ENCODE data around the gene DDIT4.
"Not testable (repeated sequence)": the region's sequence is repeated elsewhere in the genome, so short reads cannot be mapped to it uniquely, and the experiment has no call there.

Gene DDIT4

GRCh38 chr10:72285972-72286521, 12.3 kb downstream of the DDIT4 start:
- peak in 7 of 51 donors; percentile 12 to 47 (median 18) for DNase-seq

GRCh38 chr10:72291019-72291532, 17.4 kb downstream of the DDIT4 start:
- DNase-seq, result no peak

GRCh38 chr10:72292223-72292691, 18.5 kb downstream of the DDIT4 start:
- no peak for DNase-seq

DNA sequence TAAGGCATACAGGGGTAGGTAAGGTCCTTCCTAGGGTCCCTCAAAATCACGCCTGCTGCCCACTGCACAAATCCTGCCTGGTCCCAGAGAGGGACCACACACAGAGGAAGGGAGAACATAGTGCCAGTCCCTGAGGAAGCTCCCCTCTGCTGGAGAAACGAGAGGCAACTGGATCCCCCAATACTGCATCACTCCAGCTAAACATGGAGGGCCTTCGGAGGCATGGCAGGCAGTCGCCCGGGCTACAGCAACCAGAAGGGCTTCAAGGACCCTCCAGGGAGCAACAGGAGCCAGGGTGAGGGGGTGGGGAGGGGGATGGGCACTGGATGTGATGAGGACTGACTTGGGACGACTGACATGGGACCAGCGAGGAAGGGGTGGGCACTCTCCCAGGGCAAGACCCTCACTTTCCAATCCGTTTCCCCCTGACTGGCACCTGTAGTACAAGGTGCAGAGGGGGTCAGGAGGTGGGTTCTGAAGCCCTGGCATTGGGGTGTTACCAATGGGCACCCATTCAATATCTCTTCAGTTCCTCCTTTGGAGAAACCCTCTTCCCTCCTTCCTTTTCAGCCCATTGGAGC, 21.7 kb downstream of the DDIT4 start:
- no peak for DNase-seq

GRCh38 chr10:72296829-72297280, 23.1 kb downstream of the DDIT4 start:
- not testable (repeated sequence) for DNase-seq

DNA sequence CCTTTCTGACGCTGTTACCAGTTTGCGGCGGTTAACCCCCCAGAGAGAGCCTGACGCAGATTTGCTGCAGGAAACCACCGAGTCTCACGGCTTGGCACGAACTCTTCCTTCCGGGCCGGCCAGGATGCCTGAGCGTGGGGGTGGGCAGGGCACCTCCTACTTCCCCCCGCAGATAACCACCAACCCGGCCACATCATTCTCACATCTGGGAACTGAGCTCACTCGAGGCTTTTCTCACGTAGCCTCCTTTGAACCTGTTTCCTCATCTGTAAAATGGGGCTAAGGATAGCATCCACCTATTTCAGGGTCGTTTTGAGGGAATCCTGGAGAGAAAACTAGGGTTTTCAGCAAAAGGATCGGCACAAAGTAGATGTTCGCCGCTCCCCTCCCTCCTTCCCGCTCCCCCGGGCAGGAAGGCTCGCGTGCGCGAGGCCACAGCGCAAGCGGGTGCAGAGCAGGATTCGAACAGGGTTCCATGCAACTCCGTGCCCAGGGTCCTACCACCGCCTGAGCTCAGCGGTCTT, 23.6 kb downstream of the DDIT4 start:
- DNase-seq, result peak in 27 of 51 donors; percentile 11 to 73 (median 44)

GRCh38 chr10:72297805-72298591, 24.3 kb downstream of the DDIT4 start:
- DNase-seq, result peak; percentile 53 to 99 (median 95)

DNA sequence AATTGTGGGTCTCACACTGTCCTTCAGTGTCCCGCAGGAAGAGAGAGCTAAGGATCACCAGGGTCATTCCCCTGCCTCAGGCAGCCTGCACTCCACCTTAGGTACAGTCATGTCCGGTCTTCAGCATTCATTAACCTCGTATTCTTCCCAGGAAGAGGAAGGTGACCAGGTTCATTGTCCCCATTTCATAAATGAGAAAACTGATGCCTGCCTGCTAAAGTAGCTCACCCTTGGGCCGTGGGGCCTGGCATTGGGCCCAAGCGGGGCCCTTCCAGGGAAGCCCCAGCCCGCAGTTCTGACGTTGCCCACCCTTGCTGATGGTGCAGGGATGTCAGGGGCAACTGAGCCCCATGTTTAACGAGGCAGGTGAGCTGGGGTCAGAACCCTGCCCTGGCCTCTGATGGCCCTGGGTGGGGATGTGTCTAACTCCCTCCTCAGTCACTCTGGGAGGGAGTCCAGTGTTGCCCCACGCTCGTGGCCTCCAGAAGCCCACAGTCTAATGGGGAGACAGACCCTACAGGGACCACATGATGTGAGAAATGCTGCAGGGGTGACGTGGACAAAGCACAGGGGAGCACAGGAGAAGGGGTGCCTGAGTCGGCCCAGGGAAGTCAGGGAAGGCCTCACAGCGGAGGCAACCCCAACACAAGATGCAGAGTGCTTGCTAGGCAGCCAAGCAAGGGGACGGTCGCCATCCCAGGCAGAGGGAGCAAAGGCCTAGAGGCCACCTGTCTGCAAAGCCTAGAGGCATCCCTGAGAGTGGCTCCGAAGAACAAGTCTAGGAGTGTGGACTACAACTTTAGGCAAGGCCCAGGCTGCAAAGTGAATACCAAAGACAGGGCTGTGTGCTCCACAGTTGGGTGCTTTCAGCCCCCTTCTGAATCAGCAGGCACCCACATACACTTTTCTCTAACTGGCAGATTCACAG, 25.1 kb downstream of the DDIT4 start:
- no peak for DNase-seq

DNA sequence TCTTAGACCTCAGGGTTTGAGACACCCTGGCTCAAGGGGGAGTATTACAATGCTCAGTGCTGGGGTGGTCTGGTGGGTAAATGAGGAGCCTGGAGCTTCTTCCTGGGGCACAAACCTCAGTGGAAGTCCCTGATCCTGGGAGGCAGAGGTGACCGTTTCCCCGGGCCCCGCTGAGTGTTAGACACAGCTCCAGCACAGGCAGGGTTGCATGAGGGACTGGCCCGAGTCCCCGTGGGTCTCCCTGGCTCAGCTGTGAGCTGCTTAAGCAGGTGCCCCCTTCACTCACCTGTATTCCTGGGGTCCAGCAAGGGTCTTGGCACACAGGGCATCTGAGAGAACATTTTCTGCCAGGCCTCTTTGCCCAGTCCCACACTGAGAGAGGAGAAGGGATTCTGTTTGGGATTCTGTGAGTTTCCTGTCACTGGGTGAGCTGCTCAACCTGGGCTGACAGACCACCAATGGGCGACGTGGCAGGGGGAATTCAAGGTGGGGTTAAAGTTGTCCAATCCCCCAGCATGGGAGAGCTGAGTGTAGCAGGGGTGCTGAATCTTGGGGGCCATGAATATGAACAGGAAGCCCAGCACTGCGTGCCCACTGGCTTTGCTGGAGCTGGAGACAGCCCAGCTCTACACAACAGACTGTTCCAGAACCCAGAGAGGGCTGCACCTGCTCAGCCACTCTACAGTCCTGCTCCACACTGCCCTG, 29.9 kb downstream of the DDIT4 start:
- DNase-seq, result no peak

DNA sequence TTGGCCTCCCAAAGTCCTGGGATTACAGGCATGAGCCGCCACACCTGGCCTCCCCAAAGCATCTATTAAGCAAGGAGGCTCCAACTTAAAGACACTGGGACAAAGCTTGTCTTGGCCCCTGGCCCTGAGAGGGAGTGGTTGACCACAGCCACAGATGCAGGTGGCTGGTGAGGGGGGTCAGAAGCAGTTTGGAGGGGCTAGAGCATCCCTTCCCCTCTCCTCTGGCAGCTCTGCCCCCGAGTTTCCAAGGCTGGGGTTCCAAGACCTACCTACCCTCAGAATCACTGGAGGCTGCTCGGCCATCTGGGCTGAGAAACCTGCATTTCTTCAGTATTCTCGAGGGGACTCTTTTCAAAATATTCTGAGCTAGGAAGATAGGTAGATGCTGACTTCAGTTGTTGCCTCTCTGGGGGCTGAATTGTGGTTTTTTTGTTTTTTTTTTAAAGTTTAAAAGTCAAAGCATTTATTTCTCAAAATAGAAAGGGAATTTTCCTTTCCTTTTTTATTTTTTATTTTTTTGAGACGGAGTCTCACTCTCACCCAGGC, 32.6 kb downstream of the DDIT4 start:
- DNase-seq, result no peak

DNA sequence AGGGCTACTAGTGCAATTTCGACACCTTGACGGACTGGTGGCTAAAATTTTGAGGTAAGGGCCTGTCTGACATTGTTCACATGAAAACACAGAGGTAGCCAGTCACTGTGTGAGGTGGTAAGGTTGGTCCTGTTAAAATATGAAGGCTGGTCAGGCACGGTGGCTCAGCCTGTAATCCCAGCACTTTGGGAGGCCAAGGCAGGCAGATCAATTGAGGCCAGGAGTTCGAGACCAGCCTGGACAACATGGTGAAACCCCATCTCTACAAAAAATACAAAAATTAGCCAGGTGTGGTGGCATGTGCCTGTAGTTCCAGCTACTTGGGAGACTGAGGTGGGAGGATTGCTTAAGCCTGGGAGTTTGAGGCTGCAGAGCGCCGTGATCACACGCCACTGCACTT, 34.0 kb downstream of the DDIT4 start:
- DNase-seq, result not testable (repeated sequence)

- peak in 5 of 51 donors; percentile 12 to 27 (median 22) for DNase-seq
These were observed 34.7 kb downstream of the DDIT4 start for GRCh38 chr10:72308320-72308987.

GRCh38 chr10:72309290-72310240, 35.8 kb downstream of the DDIT4 start:
- DNase-seq, result peak in 25 of 51 donors; percentile 19 to 86 (median 54)

DNA sequence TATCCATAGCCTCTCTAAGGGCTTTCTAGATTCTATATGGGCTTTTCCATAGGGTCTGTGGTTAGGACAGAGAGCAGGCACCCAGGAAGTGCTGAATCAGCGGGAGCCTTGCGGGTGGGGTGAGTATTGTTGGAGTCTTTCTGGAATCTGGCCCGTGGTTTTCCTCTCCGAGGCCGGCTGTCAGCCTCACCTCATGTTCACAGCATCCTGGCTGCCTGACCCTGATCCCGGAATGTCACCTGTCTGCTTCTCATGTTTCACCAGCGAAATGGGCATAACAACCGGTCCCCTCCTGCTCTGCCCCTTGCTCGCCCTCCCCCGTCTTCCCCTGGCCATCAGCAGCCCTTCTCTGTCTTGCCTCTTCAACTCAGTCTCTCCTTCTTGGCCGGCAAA, 36.5 kb downstream of the DDIT4 start:
- no peak for DNase-seq

- DNase-seq, result peak in 13 of 51 donors; percentile 20 to 52 (median 35)
These were observed 36.9 kb downstream of the DDIT4 start for GRCh38 chr10:72310636-72311035.

DNA sequence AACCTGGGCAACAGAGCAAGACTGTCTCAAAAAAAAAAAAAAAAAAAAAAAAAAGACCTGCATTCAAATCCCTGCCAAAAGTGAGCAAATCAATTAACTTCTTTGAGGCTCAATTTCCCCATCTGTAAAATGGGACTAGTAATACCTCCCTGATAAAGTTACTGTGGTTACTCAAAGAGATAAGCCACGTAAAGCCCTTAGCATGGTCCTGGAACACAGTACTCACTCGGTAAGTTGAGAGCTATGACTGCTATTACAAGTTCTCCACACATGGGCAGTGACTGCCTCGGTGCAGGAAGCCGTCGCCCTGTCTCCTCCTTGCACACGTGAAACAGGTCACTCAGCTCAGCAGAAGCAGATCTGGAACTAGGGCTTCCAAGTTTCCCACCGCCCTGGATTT, 37.9 kb downstream of the DDIT4 start:
- DNase-seq, result no peak

DNA sequence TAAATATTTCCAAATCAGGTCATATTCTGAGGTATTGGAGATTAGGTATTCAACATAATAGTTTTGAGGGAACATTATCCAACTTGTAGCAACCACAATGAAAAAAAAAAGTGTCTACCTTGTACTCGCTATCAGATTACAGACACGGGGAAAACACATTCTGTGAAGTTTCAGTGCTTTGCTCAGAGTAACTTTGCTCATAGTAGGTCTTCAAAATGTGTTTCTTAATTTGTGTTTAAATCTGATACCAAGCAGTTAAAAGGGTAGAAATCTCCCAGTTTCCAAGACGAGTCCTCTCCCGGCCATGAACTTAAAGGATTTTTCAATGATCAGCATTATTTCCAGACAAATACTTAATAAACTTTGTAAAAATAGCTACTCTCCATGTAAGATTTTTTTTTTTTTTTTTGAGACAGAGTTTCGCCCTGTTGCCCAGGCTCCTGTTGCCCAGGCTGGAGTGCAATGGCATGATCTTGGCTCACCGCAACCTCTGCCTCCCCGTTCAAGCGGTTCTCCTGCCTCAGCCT, 39.2 kb downstream of the DDIT4 start:
- no peak for DNase-seq

- DNase-seq, result no peak
These were observed 40.5 kb downstream of the DDIT4 start for GRCh38 chr10:72314263-72314662.

Data from hypothalamus (tissue), 51 donors.